HepG2 (cell line): ENCODE data around the gene TXN2. TPM values are rescaled to one million over a fixed set of nuclear protein-coding genes. Genes with fewer than 3 reads are reported as not detected.
A peak's percentile ranks its signal among the peaks of the same experiment; 100 is the strongest.

Source experiments
- CBX5 ChIP-seq: sonication (generic); formaldehyde crosslinking; IDR thresholded peaks from 2 replicates; pipeline ENCODE4 v1.4.0; 2020; ENCODE audit warnings: missing genetic modification reagents, borderline replicate concordance
- GPN1 ChIP-seq: sonication (generic); formaldehyde crosslinking; IDR thresholded peaks from 2 replicates; pipeline ENCODE4 v1.5.1; 2020; ENCODE audit warnings: missing genetic modification reagents, borderline replicate concordance
- GTF3A ChIP-seq: sonication (generic); formaldehyde crosslinking; conservative IDR thresholded peaks from 2 replicates; pipeline ENCODE4 v1.4.0; 2020; ENCODE audit warnings: mild to moderate bottlenecking, missing genetic modification reagents
- JUNB ChIP-seq: sonication (generic); formaldehyde crosslinking; IDR thresholded peaks from 2 replicates; pipeline ENCODE4 v1.8.0; 2022; ENCODE audit warnings: missing genetic modification reagents, mild to moderate bottlenecking, borderline replicate concordance
- KLF9 ChIP-seq: IDR thresholded peaks from 2 replicates; pipeline ENCODE4 v1.6.1; 2016; ENCODE audit warnings: low read depth
- MXI1 ChIP-seq: IDR thresholded peaks from 3 replicates; pipeline ENCODE4 v1.6.1; 2012; ENCODE audit warnings: low read depth, low read length, inconsistent platforms, borderline replicate concordance
- SIX4 ChIP-seq: sonication (generic); formaldehyde crosslinking; IDR thresholded peaks from 2 replicates; pipeline ENCODE4 v1.4.0; 2020; ENCODE audit warnings: missing genetic modification reagents
- SNRNP70 ChIP-seq: fragments of 200-400 bp; formaldehyde crosslinking; IDR thresholded peaks from 2 replicates; pipeline ENCODE4 v1.6.1; 2017; ENCODE audit warnings: mild to moderate bottlenecking, low read depth, low read length, moderate library complexity
- ZFAT ChIP-seq: sonication (generic); formaldehyde crosslinking; conservative IDR thresholded peaks from 2 replicates; pipeline ENCODE4 v1.8.1; 2023; ENCODE audit warnings: missing genetic modification reagents, inconsistent platforms
- ZNF224 ChIP-seq: sonication (generic); formaldehyde crosslinking; IDR thresholded peaks from 2 replicates; pipeline ENCODE4 v1.5.0; 2020; ENCODE audit warnings: mild to moderate bottlenecking, missing genetic modification reagents
- ZNF234 ChIP-seq: sonication (generic); formaldehyde crosslinking; conservative IDR thresholded peaks from 2 replicates; pipeline ENCODE4 v1.5.1; 2020; ENCODE audit warnings: mild to moderate bottlenecking, missing genetic modification reagents
- ZNF296 ChIP-seq: sonication (generic); formaldehyde crosslinking; conservative IDR thresholded peaks from 2 replicates; pipeline ENCODE4 v1.5.0; 2020; ENCODE audit warnings: mild to moderate bottlenecking, missing genetic modification reagents
- ZNF33A ChIP-seq: sonication (generic); formaldehyde crosslinking; IDR thresholded peaks from 2 replicates; pipeline ENCODE4 v1.5.1; 2020; ENCODE audit warnings: missing genetic modification reagents, mild to moderate bottlenecking, moderate library complexity, borderline replicate concordance
- ZNF569 ChIP-seq: sonication (generic); formaldehyde crosslinking; IDR thresholded peaks from 2 replicates; pipeline ENCODE4 v1.5.0; 2020; ENCODE audit warnings: mild to moderate bottlenecking, missing genetic modification reagents, moderate library complexity, borderline replicate concordance
- ZNF703 ChIP-seq: sonication (generic); formaldehyde crosslinking; IDR thresholded peaks from 2 replicates; pipeline ENCODE4 v1.5.1; 2020; ENCODE audit warnings: missing genetic modification reagents, mild to moderate bottlenecking, moderate library complexity, borderline replicate concordance
- polyA plus RNA-seq, 8 experiments: library from polyadenylated mRNA; depleted of rRNA in 3 of 8; stranded (reverse) in 7 of 8; unstranded in 1 of 8; fragments of >200 nt; fragmentation: Illumina TruSeq in 4 of 8; extraction: Trizol in 4 of 8; gene quantifications; 2 replicates each; pipeline versions ENCODE4 v1.2.1 to v1.2.3, GENCODE V29; 2011 to 2016; ENCODE audit warnings: low read depth in 4 of 8, missing spikeins in 1 of 8, mixed read lengths in 1 of 8; ENCODE audit not compliant: insufficient read depth in 1 of 8
- total RNA-seq, 5 experiments: library from RNA; depleted of rRNA; stranded (reverse); fragments of >200 nt; fragmentation: Illumina TruSeq; extraction: Trizol; gene quantifications; 2 replicates each; pipeline ENCODE4 v1.2.3, GENCODE V29; 2016; ENCODE audit warnings: low read depth in 1 of 5
- TF ChIP-seq, protein P1 (sequence below): sonication (generic); formaldehyde crosslinking; IDR thresholded peaks from 2 replicates; pipeline ENCODE4 v1.4.0; 2020; ENCODE audit warnings: low read depth, missing genetic modification reagents
- TF ChIP-seq, protein P2 (sequence below): sonication (generic); formaldehyde crosslinking; IDR thresholded peaks from 2 replicates; pipeline ENCODE4 v1.5.1; 2020; ENCODE audit warnings: missing genetic modification reagents, mild to moderate bottlenecking, borderline replicate concordance
- TF ChIP-seq, protein P3 (sequence below): sonication (generic); formaldehyde crosslinking; IDR thresholded peaks from 2 replicates; pipeline ENCODE4 v1.4.0; 2020; ENCODE audit warnings: missing genetic modification reagents
- TF ChIP-seq, protein P4 (sequence below): sonication (generic); formaldehyde crosslinking; conservative IDR thresholded peaks from 2 replicates; pipeline ENCODE4 v1.4.0; 2020; ENCODE audit warnings: missing genetic modification reagents
- TF ChIP-seq, protein P5 (sequence below): sonication (generic); formaldehyde crosslinking; IDR thresholded peaks from 2 replicates; pipeline ENCODE4 v1.5.0; 2020; ENCODE audit warnings: missing genetic modification reagents

The TXN2 gene
- total and polyA plus RNA-seq, 2 of the 13 experiments (the other 11 are each of a cell fraction or from before 2014, with no cell fraction given): 41.4 to 109 TPM

DNA sequence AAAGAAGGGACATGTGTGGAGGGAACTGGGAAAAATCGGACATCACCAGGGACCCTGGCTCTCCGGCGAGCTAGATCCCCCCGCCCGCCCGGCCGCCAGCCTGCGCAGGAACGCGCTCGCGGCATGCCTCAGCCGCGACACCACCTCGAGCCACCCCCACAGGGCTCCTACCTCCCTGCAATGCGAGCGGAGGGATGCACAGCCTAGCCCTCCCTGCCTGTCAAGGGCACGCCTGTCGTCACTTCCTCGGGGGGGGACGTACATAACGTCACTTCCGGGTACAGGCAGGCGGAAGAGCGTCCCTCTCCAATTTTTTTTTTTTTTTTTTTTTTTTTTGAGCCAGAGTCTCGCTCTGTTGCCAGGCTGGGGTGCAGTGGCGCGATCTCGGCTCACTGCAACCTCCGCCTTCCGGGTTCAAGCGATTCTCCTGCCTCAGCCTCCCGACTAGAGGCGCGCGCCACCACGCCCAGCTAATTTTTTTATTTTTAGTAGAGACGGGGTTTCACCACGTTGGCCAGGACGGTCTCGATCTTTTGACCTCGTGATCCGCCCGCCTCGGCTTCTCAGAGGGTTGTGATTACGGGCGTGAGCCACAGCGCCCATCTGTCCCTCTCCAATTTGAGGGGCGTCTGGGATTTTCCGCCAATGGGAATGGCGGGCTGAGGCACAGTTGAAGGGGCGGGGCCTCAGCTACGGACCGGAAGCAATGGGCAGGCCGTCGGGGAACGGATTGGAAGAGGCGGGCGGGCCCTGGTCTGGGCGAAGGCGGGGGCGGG is at the start of gene TXN2 (continued):
- TF ChIP-seq, protein P1, sequence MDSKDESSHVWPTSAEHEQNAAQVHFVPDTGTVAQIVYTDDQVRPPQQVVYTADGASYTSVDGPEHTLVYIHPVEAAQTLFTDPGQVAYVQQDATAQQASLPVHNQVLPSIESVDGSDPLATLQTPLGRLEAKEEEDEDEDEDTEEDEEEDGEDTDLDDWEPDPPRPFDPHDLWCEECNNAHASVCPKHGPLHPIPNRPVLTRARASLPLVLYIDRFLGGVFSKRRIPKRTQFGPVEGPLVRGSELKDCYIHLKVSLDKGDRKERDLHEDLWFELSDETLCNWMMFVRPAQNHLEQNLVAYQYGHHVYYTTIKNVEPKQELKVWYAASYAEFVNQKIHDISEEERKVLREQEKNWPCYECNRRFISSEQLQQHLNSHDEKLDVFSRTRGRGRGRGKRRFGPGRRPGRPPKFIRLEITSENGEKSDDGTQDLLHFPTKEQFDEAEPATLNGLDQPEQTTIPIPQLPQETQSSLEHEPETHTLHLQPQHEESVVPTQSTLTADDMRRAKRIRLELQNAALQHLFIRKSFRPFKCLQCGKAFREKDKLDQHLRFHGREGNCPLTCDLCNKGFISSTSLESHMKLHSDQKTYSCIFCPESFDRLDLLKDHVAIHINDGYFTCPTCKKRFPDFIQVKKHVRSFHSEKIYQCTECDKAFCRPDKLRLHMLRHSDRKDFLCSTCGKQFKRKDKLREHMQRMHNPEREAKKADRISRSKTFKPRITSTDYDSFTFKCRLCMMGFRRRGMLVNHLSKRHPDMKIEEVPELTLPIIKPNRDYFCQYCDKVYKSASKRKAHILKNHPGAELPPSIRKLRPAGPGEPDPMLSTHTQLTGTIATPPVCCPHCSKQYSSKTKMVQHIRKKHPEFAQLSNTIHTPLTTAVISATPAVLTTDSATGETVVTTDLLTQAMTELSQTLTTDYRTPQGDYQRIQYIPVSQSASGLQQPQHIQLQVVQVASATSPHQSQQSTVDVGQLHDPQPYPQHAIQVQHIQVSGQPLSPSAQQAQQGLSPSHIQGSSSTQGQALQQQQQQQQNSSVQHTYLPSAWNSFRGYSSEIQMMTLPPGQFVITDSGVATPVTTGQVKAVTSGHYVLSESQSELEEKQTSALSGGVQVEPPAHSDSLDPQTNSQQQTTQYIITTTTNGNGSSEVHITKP: no peak
- no peak for TF ChIP-seq ZNF33A (CRISPR knock-in tag)
- no peak for TF ChIP-seq ZNF703 (CRISPR knock-in tag)
- TF ChIP-seq MXI1: peak; percentile 75; the same call in 1 of the 3 replicates
- TF ChIP-seq ZNF224: no peak
- TF ChIP-seq CBX5 (CRISPR knock-in tag): peak; percentile 17; the same call in 1 of the 2 replicates
- TF ChIP-seq ZNF234 (CRISPR knock-in tag): no peak
- no peak for TF ChIP-seq ZFAT (CRISPR knock-in tag)
- TF ChIP-seq JUNB (CRISPR knock-in tag): no peak
- TF ChIP-seq, protein P2, sequence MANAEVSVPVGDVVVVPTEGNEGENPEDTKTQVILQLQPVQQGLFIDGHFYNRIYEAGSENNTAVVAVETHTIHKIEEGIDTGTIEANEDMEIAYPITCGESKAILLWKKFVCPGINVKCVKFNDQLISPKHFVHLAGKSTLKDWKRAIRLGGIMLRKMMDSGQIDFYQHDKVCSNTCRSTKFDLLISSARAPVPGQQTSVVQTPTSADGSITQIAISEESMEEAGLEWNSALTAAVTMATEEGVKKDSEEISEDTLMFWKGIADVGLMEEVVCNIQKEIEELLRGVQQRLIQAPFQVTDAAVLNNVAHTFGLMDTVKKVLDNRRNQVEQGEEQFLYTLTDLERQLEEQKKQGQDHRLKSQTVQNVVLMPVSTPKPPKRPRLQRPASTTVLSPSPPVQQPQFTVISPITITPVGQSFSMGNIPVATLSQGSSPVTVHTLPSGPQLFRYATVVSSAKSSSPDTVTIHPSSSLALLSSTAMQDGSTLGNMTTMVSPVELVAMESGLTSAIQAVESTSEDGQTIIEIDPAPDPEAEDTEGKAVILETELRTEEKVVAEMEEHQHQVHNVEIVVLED (CRISPR knock-in tag): peak; percentile 92
- TF ChIP-seq, protein P3, sequence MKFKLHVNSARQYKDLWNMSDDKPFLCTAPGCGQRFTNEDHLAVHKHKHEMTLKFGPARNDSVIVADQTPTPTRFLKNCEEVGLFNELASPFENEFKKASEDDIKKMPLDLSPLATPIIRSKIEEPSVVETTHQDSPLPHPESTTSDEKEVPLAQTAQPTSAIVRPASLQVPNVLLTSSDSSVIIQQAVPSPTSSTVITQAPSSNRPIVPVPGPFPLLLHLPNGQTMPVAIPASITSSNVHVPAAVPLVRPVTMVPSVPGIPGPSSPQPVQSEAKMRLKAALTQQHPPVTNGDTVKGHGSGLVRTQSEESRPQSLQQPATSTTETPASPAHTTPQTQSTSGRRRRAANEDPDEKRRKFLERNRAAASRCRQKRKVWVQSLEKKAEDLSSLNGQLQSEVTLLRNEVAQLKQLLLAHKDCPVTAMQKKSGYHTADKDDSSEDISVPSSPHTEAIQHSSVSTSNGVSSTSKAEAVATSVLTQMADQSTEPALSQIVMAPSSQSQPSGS (CRISPR knock-in tag): peak; percentile 62; the same call in 1 of the 2 replicates
- peak; percentile 12; the same call in 1 of the 2 replicates for TF ChIP-seq KLF9 (CRISPR knock-in tag)
- TF ChIP-seq, protein P4, sequence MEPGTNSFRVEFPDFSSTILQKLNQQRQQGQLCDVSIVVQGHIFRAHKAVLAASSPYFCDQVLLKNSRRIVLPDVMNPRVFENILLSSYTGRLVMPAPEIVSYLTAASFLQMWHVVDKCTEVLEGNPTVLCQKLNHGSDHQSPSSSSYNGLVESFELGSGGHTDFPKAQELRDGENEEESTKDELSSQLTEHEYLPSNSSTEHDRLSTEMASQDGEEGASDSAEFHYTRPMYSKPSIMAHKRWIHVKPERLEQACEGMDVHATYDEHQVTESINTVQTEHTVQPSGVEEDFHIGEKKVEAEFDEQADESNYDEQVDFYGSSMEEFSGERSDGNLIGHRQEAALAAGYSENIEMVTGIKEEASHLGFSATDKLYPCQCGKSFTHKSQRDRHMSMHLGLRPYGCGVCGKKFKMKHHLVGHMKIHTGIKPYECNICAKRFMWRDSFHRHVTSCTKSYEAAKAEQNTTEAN (CRISPR knock-in tag): no peak
- TF ChIP-seq ZNF296: no peak
- TF ChIP-seq SIX4 (CRISPR knock-in tag): 0 out of 2 replicates have a peak, but pooled peaks have one; percentile 19
- TF ChIP-seq SNRNP70: no peak
- TF ChIP-seq GPN1: no peak
- TF ChIP-seq GTF3A (CRISPR knock-in tag): no peak
- TF ChIP-seq, protein P5, sequence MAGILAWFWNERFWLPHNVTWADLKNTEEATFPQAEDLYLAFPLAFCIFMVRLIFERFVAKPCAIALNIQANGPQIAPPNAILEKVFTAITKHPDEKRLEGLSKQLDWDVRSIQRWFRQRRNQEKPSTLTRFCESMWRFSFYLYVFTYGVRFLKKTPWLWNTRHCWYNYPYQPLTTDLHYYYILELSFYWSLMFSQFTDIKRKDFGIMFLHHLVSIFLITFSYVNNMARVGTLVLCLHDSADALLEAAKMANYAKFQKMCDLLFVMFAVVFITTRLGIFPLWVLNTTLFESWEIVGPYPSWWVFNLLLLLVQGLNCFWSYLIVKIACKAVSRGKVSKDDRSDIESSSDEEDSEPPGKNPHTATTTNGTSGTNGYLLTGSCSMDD: no peak
- TF ChIP-seq ZNF569 (CRISPR knock-in tag): no peak
